KOPT-K1 (cell line): ENCODE data around the gene RPL22L1.
"Not testable (repeated sequence)": the region's sequence is repeated elsewhere in the genome, so short reads cannot be mapped to it uniquely, and the experiment has no call there.

Source experiments
- H3K27ac ChIP-seq: fragments of 200-600 bp; sonication (generic); 2 replicates; pipeline ENCODE4 v1.5.1; 2016; ENCODE audit warnings: antibody characterized with exemption, mild to moderate bottlenecking, low read depth, low read length; ENCODE audit not compliant: poor library complexity, severe bottlenecking
- H3K36me3 ChIP-seq: fragments of 200-600 bp; sonication (generic); 2 replicates; pipeline ENCODE4 v1.5.1; 2017; ENCODE audit warnings: antibody characterized with exemption, mild to moderate bottlenecking, low read length, moderate library complexity; ENCODE audit not compliant: insufficient read depth
- H3K9me3 ChIP-seq: fragments of 200-600 bp; sonication (generic); 2 replicates; pipeline ENCODE4 v1.5.1; 2017; ENCODE audit warnings: antibody characterized with exemption, low read length, mild to moderate bottlenecking; ENCODE audit not compliant: insufficient read depth, poor library complexity, severe bottlenecking

Gene RPL22L1

GRCh38 chr3:170896781-170897180, 26.8 kb upstream of the RPL22L1 start:
- no peak overlapping the region for H3K27ac ChIP-seq
- H3K9me3 ChIP-seq: peaks cover 30% of the 10 kb centered on the region

GRCh38 chr3:170896333-170896732, 26.3 kb upstream of the RPL22L1 start:
- H3K36me3 ChIP-seq, H3K27ac ChIP-seq: not testable (repeated sequence)
- peaks cover 30% of the 10 kb centered on the region for H3K9me3 ChIP-seq

More at GRCh38 chr3:170896781-170897180, 26.8 kb upstream of the RPL22L1 start:
- peaks cover 7% of the 10 kb centered on the region; the same call in 1 of the 2 replicates for H3K36me3 ChIP-seq

- Histone ChIP-seq H3K9me3 (peaks cover 28% of the 10 kb centered on the region), H3K36me3 (peaks cover 7% of the 10 kb centered on the region; the same call in 1 of the 2 replicates), H3K27ac (no peak overlapping the region)
Observed at GRCh38 chr3:170893895-170894294, 23.9 kb upstream of the RPL22L1 start.

- Histone ChIP-seq H3K9me3 (no peaks in the 10 kb centered on the region), H3K27ac (no peak overlapping the region), H3K36me3 (no peaks in the 10 kb centered on the region)
Observed at GRCh38 chr3:170889630-170890029, 19.6 kb upstream of the RPL22L1 start.

- Histone ChIP-seq H3K9me3 (no peaks in the 10 kb centered on the region), H3K27ac (no peak overlapping the region), H3K36me3 (no peaks in the 10 kb centered on the region)
Observed at GRCh38 chr3:170889132-170889531, 19.1 kb upstream of the RPL22L1 start.

GRCh38 chr3:170884109-170884930, 14.3 kb upstream of the RPL22L1 start:
- not testable (repeated sequence) for H3K36me3 ChIP-seq, H3K27ac ChIP-seq, H3K9me3 ChIP-seq

- H3K9me3 ChIP-seq: not testable (repeated sequence)
Observed at GRCh38 chr3:170878688-170879087, 8.7 kb upstream of the RPL22L1 start.

GRCh38 chr3:170877311-170877710, 7.3 kb upstream of the RPL22L1 start:
- not testable (repeated sequence) for H3K36me3 ChIP-seq, H3K27ac ChIP-seq, H3K9me3 ChIP-seq

More at GRCh38 chr3:170878688-170879087, 8.7 kb upstream of the RPL22L1 start:
- not testable (repeated sequence) for H3K27ac ChIP-seq, H3K36me3 ChIP-seq

- Histone ChIP-seq H3K27ac (no peak overlapping the region), H3K36me3 (no peaks in the 10 kb centered on the region), H3K9me3 (no peaks in the 10 kb centered on the region)
Observed at GRCh38 chr3:170876537-170876936, 6.5 kb upstream of the RPL22L1 start.

- Histone ChIP-seq H3K27ac (peak overlapping the region; percentile 89), H3K9me3 (no peaks in the 10 kb centered on the region), H3K36me3 (peaks cover 45% of the 10 kb centered on the region)
Observed at GRCh38 chr3:170869239-170869590, 780 bp downstream of the RPL22L1 start.

GRCh38 chr3:170868577-170869238, 1.3 kb downstream of the RPL22L1 start:
- Histone ChIP-seq H3K36me3 (peaks cover 48% of the 10 kb centered on the region), H3K9me3 (no peaks in the 10 kb centered on the region), H3K27ac (peak overlapping the region; percentile 89)

- H3K36me3 ChIP-seq: peaks cover 48% of the 10 kb centered on the region
- no peaks in the 10 kb centered on the region for H3K9me3 ChIP-seq
- no peak overlapping the region for H3K27ac ChIP-seq
Observed at GRCh38 chr3:170867143-170867937, 2.7 kb downstream of the RPL22L1 start.

GRCh38 chr3:170866499-170866898, 3.5 kb downstream of the RPL22L1 start:
- H3K9me3 ChIP-seq: no peaks in the 10 kb centered on the region
- H3K36me3 ChIP-seq: peaks cover 48% of the 10 kb centered on the region
- H3K27ac ChIP-seq: no peak overlapping the region

- Histone ChIP-seq H3K9me3 (no peaks in the 10 kb centered on the region), H3K27ac (no peak overlapping the region), H3K36me3 (peaks cover 48% of the 10 kb centered on the region)
Observed at GRCh38 chr3:170865209-170866094, 4.5 kb downstream of the RPL22L1 start.
